ENCODE measurements around the gene ADARB1. TPM values are rescaled to one million over a fixed set of nuclear protein-coding genes. Genes with fewer than 3 reads are reported as not detected.

Gene ADARB1
- polyA plus RNA-seq, 1 donor (not counting 4 experiments of a cell fraction or from before 2014, with no cell fraction given), result 13.0 TPM

DNA sequence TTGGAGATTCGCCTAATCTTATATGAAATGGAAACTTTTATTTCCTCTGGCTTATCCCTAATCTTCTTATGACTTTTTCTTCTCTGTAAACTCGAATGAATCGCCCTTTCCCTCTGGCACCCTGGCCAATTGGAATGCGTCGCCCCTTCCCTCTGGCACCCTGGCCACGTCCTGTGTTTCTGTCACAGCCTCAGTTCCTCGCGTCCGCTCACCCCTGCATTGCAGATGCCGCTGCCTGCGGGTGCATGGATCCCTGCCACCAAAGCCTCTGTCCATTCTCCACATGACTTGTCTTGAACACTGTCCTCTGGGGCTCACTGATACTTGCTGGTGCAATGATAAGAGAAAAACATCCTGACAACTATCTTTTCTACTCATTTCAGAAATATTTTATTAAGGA, 104.6 kb downstream of the ADARB1 start:
- H3K4me2 ChIP-seq (ENCODE audit: control insufficient read depth, extremely low read depth, insufficient read depth, low read depth, low read length), result no peak overlapping the region
- H4K20me1 ChIP-seq (ENCODE audit: control insufficient read depth, extremely low read depth, insufficient read depth, low read length), result no peaks in the 10 kb centered on the region
- H3K9me1 ChIP-seq (ENCODE audit: control insufficient read depth, extremely low read depth, insufficient read depth, low read length), result no peaks in the 10 kb centered on the region
- TF ChIP-seq, protein P1, sequence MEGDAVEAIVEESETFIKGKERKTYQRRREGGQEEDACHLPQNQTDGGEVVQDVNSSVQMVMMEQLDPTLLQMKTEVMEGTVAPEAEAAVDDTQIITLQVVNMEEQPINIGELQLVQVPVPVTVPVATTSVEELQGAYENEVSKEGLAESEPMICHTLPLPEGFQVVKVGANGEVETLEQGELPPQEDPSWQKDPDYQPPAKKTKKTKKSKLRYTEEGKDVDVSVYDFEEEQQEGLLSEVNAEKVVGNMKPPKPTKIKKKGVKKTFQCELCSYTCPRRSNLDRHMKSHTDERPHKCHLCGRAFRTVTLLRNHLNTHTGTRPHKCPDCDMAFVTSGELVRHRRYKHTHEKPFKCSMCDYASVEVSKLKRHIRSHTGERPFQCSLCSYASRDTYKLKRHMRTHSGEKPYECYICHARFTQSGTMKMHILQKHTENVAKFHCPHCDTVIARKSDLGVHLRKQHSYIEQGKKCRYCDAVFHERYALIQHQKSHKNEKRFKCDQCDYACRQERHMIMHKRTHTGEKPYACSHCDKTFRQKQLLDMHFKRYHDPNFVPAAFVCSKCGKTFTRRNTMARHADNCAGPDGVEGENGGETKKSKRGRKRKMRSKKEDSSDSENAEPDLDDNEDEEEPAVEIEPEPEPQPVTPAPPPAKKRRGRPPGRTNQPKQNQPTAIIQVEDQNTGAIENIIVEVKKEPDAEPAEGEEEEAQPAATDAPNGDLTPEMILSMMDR (optimal IDR thresholded peaks at IDR 0.05 in 1 of 3, IDR thresholded peaks at IDR 0.05 in 1 of 3, conservative IDR thresholded peaks at IDR 0.05 in 1 of 3; ENCODE audit: extremely low read depth in 1 of 3, insufficient read depth in 2 of 3, low read length in 3 of 3), result no peak
- no peak for TF ChIP-seq EZH2 (IDR thresholded peaks at IDR 0.05; ENCODE audit: low read length)
- dilution Hi-C loops (cut with MboI; ENCODE audit: extremely low pct_ligation_motif_present, low sequenced_read_pairs), result no loop called here
- H3K9me3 ChIP-seq (ENCODE audit: control insufficient read depth, low read depth, low read length), result no peaks in the 10 kb centered on the region
- no peak overlapping the region for H3K27ac ChIP-seq (ENCODE audit: control insufficient read depth, insufficient read depth, low read length)
- DNase-seq (ENCODE audit: low read depth, low spot score) (no peak), FAIRE-seq (no peak)
- H3K9ac ChIP-seq (ENCODE audit: control insufficient read depth, extremely low read depth, insufficient read depth, low read length), result no peak overlapping the region
- H3K27me3 ChIP-seq (ENCODE audit: control insufficient read depth, extremely low read depth, insufficient read depth, low read length), result no peaks in the 10 kb centered on the region
- H2AFZ ChIP-seq (ENCODE audit: control insufficient read depth, low read length), result no peak overlapping the region
- H3K36me3 ChIP-seq (ENCODE audit: control insufficient read depth in 2 of 2, extremely low read depth in 1 of 2, insufficient read depth in 2 of 2, low read length in 2 of 2), result peaks cover 10 to 28% of the 10 kb centered on the region in 2 experiments
- no peaks in the 10 kb centered on the region for H3K4me1 ChIP-seq (ENCODE audit: control insufficient read depth, extremely low read depth, insufficient read depth, low read length)
- H3K79me2 ChIP-seq (ENCODE audit: control insufficient read depth, insufficient read depth, low read length), result no peaks in the 10 kb centered on the region
- H3K4me3 ChIP-seq (ENCODE audit: control insufficient read depth in 2 of 3, extremely low read depth in 1 of 3, insufficient read depth in 2 of 3, low read depth in 1 of 3, low read length in 3 of 3), result no peak overlapping the region

DNA sequence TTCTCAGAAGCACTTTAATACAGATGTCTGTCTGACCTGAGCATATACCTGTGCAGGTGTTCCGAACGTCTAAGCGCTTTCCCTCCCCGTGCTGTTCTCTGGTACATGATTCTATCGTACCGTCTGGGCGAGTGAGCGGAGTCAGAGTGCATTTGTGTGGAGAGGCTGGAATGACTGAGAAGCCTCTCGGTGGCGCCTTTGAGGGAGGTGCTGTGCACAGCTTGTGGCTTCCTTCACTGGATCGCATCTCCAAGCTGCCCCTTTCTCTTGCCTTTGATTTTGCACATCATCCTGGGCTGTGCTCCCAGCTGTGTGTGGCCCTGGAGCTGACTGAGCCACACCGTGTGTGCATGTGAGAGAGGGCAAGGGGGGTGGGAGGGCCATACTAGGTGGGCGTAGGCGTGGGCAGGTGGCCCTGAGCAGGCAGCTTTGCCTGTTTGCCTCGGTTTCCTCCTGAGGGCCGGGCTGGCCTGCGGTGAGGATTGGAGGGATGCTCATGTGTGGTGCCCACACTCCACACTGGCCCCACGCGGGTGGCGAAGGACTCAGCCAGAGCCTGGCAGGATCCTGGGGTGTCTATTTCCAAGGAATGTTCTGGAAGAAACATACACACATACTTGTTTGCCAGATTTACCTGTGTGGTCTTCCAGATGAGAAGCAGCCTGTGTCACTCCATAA, 105.3 kb downstream of the ADARB1 start:
- H3K9me1 ChIP-seq (ENCODE audit: control insufficient read depth, extremely low read depth, insufficient read depth, low read length), result no peaks in the 10 kb centered on the region
- FAIRE-seq (no peak), DNase-seq (ENCODE audit: low read depth, low spot score) (no peak)
- dilution Hi-C loops (cut with MboI; ENCODE audit: extremely low pct_ligation_motif_present, low sequenced_read_pairs), result no loop called here
- no peak overlapping the region for H3K27ac ChIP-seq (ENCODE audit: control insufficient read depth, insufficient read depth, low read length)
- H3K27me3 ChIP-seq (ENCODE audit: control insufficient read depth, extremely low read depth, insufficient read depth, low read length), result no peaks in the 10 kb centered on the region
- no peaks in the 10 kb centered on the region for H3K79me2 ChIP-seq (ENCODE audit: control insufficient read depth, insufficient read depth, low read length)
- H2AFZ ChIP-seq (ENCODE audit: control insufficient read depth, low read length), result no peak overlapping the region
- H3K9me3 ChIP-seq (ENCODE audit: control insufficient read depth, low read depth, low read length), result no peaks in the 10 kb centered on the region
- H3K36me3 ChIP-seq (ENCODE audit: control insufficient read depth in 2 of 2, extremely low read depth in 1 of 2, insufficient read depth in 2 of 2, low read length in 2 of 2), result peaks cover 11 to 28% of the 10 kb centered on the region in 2 experiments
- H3K4me1 ChIP-seq (ENCODE audit: control insufficient read depth, extremely low read depth, insufficient read depth, low read length), result no peaks in the 10 kb centered on the region
- H3K4me3 ChIP-seq (ENCODE audit: control insufficient read depth in 2 of 3, extremely low read depth in 1 of 3, insufficient read depth in 2 of 3, low read depth in 1 of 3, low read length in 3 of 3), result no peak overlapping the region
- no peak overlapping the region for H3K4me2 ChIP-seq (ENCODE audit: control insufficient read depth, extremely low read depth, insufficient read depth, low read depth, low read length)
- H4K20me1 ChIP-seq (ENCODE audit: control insufficient read depth, extremely low read depth, insufficient read depth, low read length), result no peaks in the 10 kb centered on the region
- TF ChIP-seq EZH2 (IDR thresholded peaks at IDR 0.05; ENCODE audit: low read length), result no peak
- TF ChIP-seq, protein P1 (optimal IDR thresholded peaks at IDR 0.05 in 1 of 3, IDR thresholded peaks at IDR 0.05 in 1 of 3, conservative IDR thresholded peaks at IDR 0.05 in 1 of 3; ENCODE audit: extremely low read depth in 1 of 3, insufficient read depth in 2 of 3, low read length in 3 of 3), result no peak
- H3K9ac ChIP-seq (ENCODE audit: control insufficient read depth, extremely low read depth, insufficient read depth, low read length), result no peak overlapping the region
